ENCODE measurements around the gene TREX2. TPM values are rescaled to one million over a fixed set of nuclear protein-coding genes. Genes with fewer than 3 reads are reported as not detected.

TREX2 gene
- polyA plus RNA-seq, 4 donors = 0.45 to 0.81 (median 0.47) TPM; not detected in 1

Other genes starting within 250 kb of the TREX2 start
- gene PNMA6F, start 124.3 kb downstream of the TREX2 start, polyA plus RNA-seq = under 1 TPM in 1 of 4 donors, not detected in 3; 0.01 TPM
- 1 to 10 TPM; 1.1 to 9.0 (median 2.3) TPM for gene ZNF275, start 111.9 kb downstream of the TREX2 start, polyA plus RNA-seq
- not detected for gene PNMA6E, start 44.7 kb downstream of the TREX2 start, polyA plus RNA-seq
- 1 to 10 TPM in 1 of 4 donors, under 1 TPM in 2, not detected in 1; 0.27 to 3.8 (median 0.42) TPM for gene ZFP92, start 34.6 kb downstream of the TREX2 start, polyA plus RNA-seq
- gene HAUS7, start 24.5 kb upstream of the TREX2 start, polyA plus RNA-seq = 10 to 100 TPM; 20.8 to 30.8 (median 24.2) TPM
- gene BGN, start 48.9 kb upstream of the TREX2 start, polyA plus RNA-seq = 10 to 100 TPM in 2 of 4 donors, 1 to 10 TPM in 2; 3.1 to 23.2 (median 12.6) TPM
- gene ATP2B3, start 71.6 kb upstream of the TREX2 start, polyA plus RNA-seq = under 1 TPM in 2 of 4 donors, not detected in 2; 0.30 to 0.36 TPM
- gene CCNQ, start 153.1 kb upstream of the TREX2 start, polyA plus RNA-seq = 10 to 100 TPM; 14.9 to 41.9 (median 34.4) TPM
- gene DUSP9, start 201.1 kb upstream of the TREX2 start, polyA plus RNA-seq = 1 to 10 TPM in 1 of 4 donors, under 1 TPM in 1, not detected in 2; 0.06 to 5.5 TPM
- gene PNCK, start 227.8 kb upstream of the TREX2 start, polyA plus RNA-seq = 10 to 100 TPM in 1 of 4 donors, 1 to 10 TPM in 2, not detected in 1; 1.1 to 54.5 (median 1.4) TPM
- gene SLC6A8, start 241.9 kb upstream of the TREX2 start, polyA plus RNA-seq = 100 to 1,000 TPM in 1 of 4 donors, 10 to 100 TPM in 3; 34.0 to 140 (median 59.2) TPM